ENCODE data around the gene OR51V1.

The OR51V1 gene

GRCh38 chr11:5232176-5232575 is 31.7 kb upstream of the OR51V1 start:
- DNase-seq (ENCODE audit: low spot score) = no peak
- no peak for TF ChIP-seq CTCF (IDR thresholded peaks at IDR 0.05; ENCODE audit: borderline replicate concordance, control extremely low read depth, extremely low read depth, insufficient read depth, missing control alignments)
- in situ Hi-C loops (cut with MboI; ENCODE audit: low sequenced_read_pairs, unreplicated experiment) = no loop called here

GRCh38 chr11:5231111-5231510 is 30.6 kb upstream of the OR51V1 start:
- in situ Hi-C loops (cut with MboI; ENCODE audit: low sequenced_read_pairs, unreplicated experiment) = no loop called here
- no peak for DNase-seq (ENCODE audit: low spot score)
- no peak for TF ChIP-seq CTCF (IDR thresholded peaks at IDR 0.05; ENCODE audit: borderline replicate concordance, control extremely low read depth, extremely low read depth, insufficient read depth, missing control alignments)

GRCh38 chr11:5230266-5230665 is 29.8 kb upstream of the OR51V1 start:
- TF ChIP-seq CTCF (IDR thresholded peaks at IDR 0.05; ENCODE audit: borderline replicate concordance, control extremely low read depth, extremely low read depth, insufficient read depth, missing control alignments) = no peak
- DNase-seq (ENCODE audit: low spot score) = no peak
- in situ Hi-C loops (cut with MboI; ENCODE audit: low sequenced_read_pairs, unreplicated experiment) = no loop called here

- in situ Hi-C loops (cut with MboI; ENCODE audit: low sequenced_read_pairs, unreplicated experiment) = no loop called here
- TF ChIP-seq CTCF (IDR thresholded peaks at IDR 0.05; ENCODE audit: borderline replicate concordance, control extremely low read depth, extremely low read depth, insufficient read depth, missing control alignments) = no peak
Measured at GRCh38 chr11:5229796-5230195, 29.3 kb upstream of the OR51V1 start.

GRCh38 chr11:5229356-5229755 is 28.9 kb upstream of the OR51V1 start:
- in situ Hi-C loops (cut with MboI; ENCODE audit: low sequenced_read_pairs, unreplicated experiment) = no loop called here

More at GRCh38 chr11:5229796-5230195, 29.3 kb upstream of the OR51V1 start:
- no peak for DNase-seq (ENCODE audit: low spot score)

GRCh38 chr11:5228124-5228523 is 27.6 kb upstream of the OR51V1 start:
- TF ChIP-seq CTCF (IDR thresholded peaks at IDR 0.05; ENCODE audit: borderline replicate concordance, control extremely low read depth, extremely low read depth, insufficient read depth, missing control alignments) = no peak
- DNase-seq (ENCODE audit: low spot score) = no peak
- in situ Hi-C loops (cut with MboI; ENCODE audit: low sequenced_read_pairs, unreplicated experiment) = no loop called here

More at GRCh38 chr11:5229356-5229755, 28.9 kb upstream of the OR51V1 start:
- no peak for DNase-seq (ENCODE audit: low spot score)
- TF ChIP-seq CTCF (IDR thresholded peaks at IDR 0.05; ENCODE audit: borderline replicate concordance, control extremely low read depth, extremely low read depth, insufficient read depth, missing control alignments) = no peak

GRCh38 chr11:5227681-5228080 is 27.2 kb upstream of the OR51V1 start:
- in situ Hi-C loops (cut with MboI; ENCODE audit: low sequenced_read_pairs, unreplicated experiment) = no loop called here
- no peak for TF ChIP-seq CTCF (IDR thresholded peaks at IDR 0.05; ENCODE audit: borderline replicate concordance, control extremely low read depth, extremely low read depth, insufficient read depth, missing control alignments)
- no peak for DNase-seq (ENCODE audit: low spot score)

Measured in GM13976 (cell line).